HUDEP-2 (cell line): ENCODE data around the gene NTN1.
A peak's percentile ranks its signal among the peaks of the same experiment; 100 is the strongest.
"Not testable (repeated sequence)": the region's sequence is repeated elsewhere in the genome, so short reads cannot be mapped to it uniquely, and the experiment has no call there.

Experiments
- DNase-seq, 76 experiments: peaks; one replicate each; lab custom pipeline; 2025; ENCODE audit not compliant: unreplicated experiment in 76 of 76; lab: John Stamatoyannopoulos, UW

The NTN1 gene

GRCh38 chr17:9074131-9074530 lies 52.8 kb downstream of the NTN1 start:
- DNase-seq, result no peak

- DNase-seq, result no peak
These were observed 58.3 kb downstream of the NTN1 start for GRCh38 chr17:9079461-9080103.

GRCh38 chr17:9080296-9080914 lies 59.1 kb downstream of the NTN1 start:
- no peak for DNase-seq

- DNase-seq, result no peak
These were observed 59.7 kb downstream of the NTN1 start for GRCh38 chr17:9080983-9081382.

GRCh38 chr17:9086577-9086976 lies 65.3 kb downstream of the NTN1 start:
- DNase-seq, result no peak

GRCh38 chr17:9087921-9088320 lies 66.6 kb downstream of the NTN1 start:
- DNase-seq, result no peak

GRCh38 chr17:9090641-9091096 lies 69.4 kb downstream of the NTN1 start:
- no peak for DNase-seq

- no peak for DNase-seq
These were observed 72.9 kb downstream of the NTN1 start for GRCh38 chr17:9094193-9094592.

- no peak for DNase-seq
These were observed 74.1 kb downstream of the NTN1 start for GRCh38 chr17:9095390-9095789.

GRCh38 chr17:9098242-9098825 lies 77.0 kb downstream of the NTN1 start:
- DNase-seq, result no peak

GRCh38 chr17:9101356-9101755 lies 80.0 kb downstream of the NTN1 start:
- DNase-seq, result no peak

- not testable (repeated sequence) for DNase-seq
These were observed 81.9 kb downstream of the NTN1 start for GRCh38 chr17:9103193-9103592.

GRCh38 chr17:9104370-9105041 lies 83.2 kb downstream of the NTN1 start:
- no peak for DNase-seq

- DNase-seq, result no peak
These were observed 84.0 kb downstream of the NTN1 start for GRCh38 chr17:9105068-9105868.

GRCh38 chr17:9106278-9106677 lies 85.0 kb downstream of the NTN1 start:
- DNase-seq, result not testable (repeated sequence)

- no peak for DNase-seq
These were observed 86.2 kb downstream of the NTN1 start for GRCh38 chr17:9107527-9107926.

- DNase-seq, result peak in 3 of 76 experiments; percentile 5 to 11 (median 6)
These were observed 86.8 kb downstream of the NTN1 start for GRCh38 chr17:9108146-9108545.

GRCh38 chr17:9109933-9110332 lies 88.6 kb downstream of the NTN1 start:
- DNase-seq, result no peak

- DNase-seq, result no peak
These were observed 89.2 kb downstream of the NTN1 start for GRCh38 chr17:9110501-9110900.
